Inflammatory macrophage treated with lipopolysaccharide for 1 hour (primary cell): ENCODE measurements around the gene RNPC3.
"Not testable (repeated sequence)": the region's sequence is repeated elsewhere in the genome, so short reads cannot be mapped to it uniquely, and the experiment has no call there.

ENCODE experiments used
- DNase-seq, 2 donors: peaks; one replicate each; pipeline ENCODE4 v3.0.0-alpha.2; 2020 to 2022

The RNPC3 gene

DNA sequence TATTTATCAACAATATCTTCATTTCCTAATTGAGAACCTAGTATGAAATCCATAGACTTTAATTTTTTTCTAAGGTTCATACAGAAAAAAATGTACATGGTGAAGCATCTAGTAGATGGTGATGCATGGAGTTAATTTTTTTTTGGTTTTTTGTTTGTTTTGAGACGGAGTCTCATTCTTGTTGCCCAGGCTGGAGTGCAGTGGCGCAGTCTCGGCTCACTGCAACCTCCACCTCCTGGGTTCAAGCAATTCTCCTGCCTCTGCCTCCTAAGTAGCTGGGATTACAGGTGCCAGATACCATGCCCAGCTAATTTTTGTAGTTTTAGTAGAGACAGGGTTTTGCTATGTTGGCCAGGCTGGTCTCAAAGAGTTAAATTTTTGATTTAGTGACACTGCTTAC is 35.6 kb downstream of the RNPC3 start:
- not testable (repeated sequence) for DNase-seq

GRCh38 chr1:103561643-103562395 is 36.3 kb downstream of the RNPC3 start:
- peak; percentile 81 to 87 for DNase-seq

GRCh38 chr1:103563056-103563455 is 37.6 kb downstream of the RNPC3 start:
- peak; percentile 79 to 91 for DNase-seq

DNA sequence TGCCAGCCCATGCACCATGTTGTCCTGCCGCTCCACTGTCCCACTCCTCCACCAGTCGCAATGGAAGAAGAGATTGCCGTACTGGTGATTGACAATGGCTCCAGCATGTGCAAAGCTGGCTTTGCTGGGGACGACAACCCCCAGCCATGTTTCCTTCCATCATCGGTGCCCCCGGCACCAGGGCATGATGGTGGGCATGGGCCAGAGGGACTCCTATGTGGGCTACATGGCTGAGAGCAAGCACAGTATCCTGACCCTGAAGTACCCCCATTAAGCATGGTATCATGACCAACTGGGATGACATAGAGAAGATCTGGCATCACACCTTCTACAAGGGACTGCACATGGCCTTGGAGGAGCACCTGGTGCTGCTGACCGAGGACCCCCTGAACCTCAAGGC is 44.0 kb downstream of the RNPC3 start:
- no peak for DNase-seq

GRCh38 chr1:103571289-103571688 is 45.8 kb downstream of the RNPC3 start, which contains the start of gene AMY2B:
AMY2B (plus strand) TSS chr1:103571589; CDS start chr1:103571603, 14 bp downstream.
- not testable (repeated sequence) for DNase-seq

GRCh38 chr1:103576065-103576464 is 50.6 kb downstream of the RNPC3 start:
- DNase-seq, result no peak

DNA sequence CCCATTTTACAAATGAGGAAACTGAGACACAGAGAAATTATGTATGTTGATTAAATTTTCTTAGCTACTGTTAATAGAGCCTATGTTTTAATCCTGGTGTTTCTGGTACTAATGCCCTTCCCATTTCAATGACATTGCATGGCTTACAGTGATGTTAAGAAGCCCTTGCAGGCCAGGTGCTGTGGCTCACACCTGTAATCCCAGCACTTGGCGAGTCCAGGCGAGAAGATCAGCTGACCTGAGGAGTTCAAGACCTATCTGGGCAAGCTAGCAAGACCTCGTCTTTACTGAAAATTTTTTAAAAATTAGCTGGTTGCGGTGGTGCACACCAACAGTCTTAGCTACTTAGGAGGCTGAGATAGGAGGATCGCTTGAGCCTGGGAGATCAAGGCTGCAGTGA is 51.3 kb downstream of the RNPC3 start:
- DNase-seq, result not testable (repeated sequence)

GRCh38 chr1:103582464-103582863 is 57.0 kb downstream of the RNPC3 start:
- no peak for DNase-seq

DNA sequence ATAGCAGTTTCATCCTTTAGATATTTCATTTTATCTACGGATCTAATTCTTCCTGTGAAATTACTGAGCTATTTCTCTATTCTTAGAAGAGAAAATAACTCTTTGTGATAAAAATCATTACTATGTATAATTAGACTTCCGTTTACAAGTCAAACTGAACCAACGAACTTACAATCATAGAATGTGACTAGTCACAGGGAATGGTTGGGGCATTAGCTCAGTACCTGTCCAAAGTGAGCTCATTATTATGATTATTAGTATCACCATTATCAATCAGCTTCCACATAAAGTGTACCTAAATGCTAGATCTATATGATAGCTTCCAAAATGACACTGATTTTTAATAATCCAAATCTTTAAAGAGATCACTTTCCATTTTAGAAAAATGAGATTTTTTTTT is 58.4 kb downstream of the RNPC3 start:
- no peak for DNase-seq

GRCh38 chr1:103584537-103584936 is 59.0 kb downstream of the RNPC3 start:
- no peak for DNase-seq

- not testable (repeated sequence) for DNase-seq
Measured at GRCh38 chr1:103602740-103603139, 77.2 kb downstream of the RNPC3 start.
